GM23248 (cell line): ENCODE measurements around the gene PTPN1. TPM values are rescaled to one million over a fixed set of nuclear protein-coding genes. Genes with fewer than 3 reads are reported as not detected.

Source experiments
- DNase-seq: peaks from one replicate; pipeline ENCODE4 v3.0.0-alpha.2; 2015
- H2AFZ ChIP-seq: fragments of 200-600 bp; sonication (generic); 2 replicates; pipeline ENCODE4 v1.6.1; 2016; ENCODE audit warnings: antibody characterized with exemption
- H3F3A ChIP-seq: fragments of 200-600 bp; sonication (generic); 2 replicates; pipeline ENCODE4 v1.6.1; 2016; ENCODE audit warnings: mild to moderate bottlenecking, antibody characterized with exemption, mixed run types; ENCODE audit not compliant: insufficient read depth
- H3K27ac ChIP-seq: fragments of 200-600 bp; sonication (generic); 2 replicates; pipeline ENCODE4 v1.5.1; 2016; ENCODE audit warnings: mild to moderate bottlenecking
- H3K27me3 ChIP-seq: fragments of 200-600 bp; sonication (generic); replicated peaks from 2 replicates; pipeline ENCODE4 v1.6.1; 2016; ENCODE audit warnings: mild to moderate bottlenecking; ENCODE audit not compliant: insufficient read depth
- H3K36me3 ChIP-seq: fragments of 200-600 bp; sonication (generic); 2 replicates; pipeline ENCODE4 v1.6.1; 2016; ENCODE audit warnings: low read depth, mild to moderate bottlenecking
- H3K4me1 ChIP-seq: fragments of 200-600 bp; sonication (generic); 2 replicates; pipeline ENCODE4 v1.6.1; 2016; ENCODE audit warnings: mild to moderate bottlenecking; ENCODE audit not compliant: insufficient read depth
- H3K4me2 ChIP-seq: fragments of 200-600 bp; sonication (generic); one replicate; pipeline ENCODE4 v1.6.1; 2016; ENCODE audit warnings: mild to moderate bottlenecking; ENCODE audit not compliant: unreplicated experiment
- H3K4me3 ChIP-seq: fragments of 200-600 bp; sonication (generic); 2 replicates; pipeline ENCODE4 v1.5.1; 2016; ENCODE audit warnings: mild to moderate bottlenecking
- H3K79me2 ChIP-seq: fragments of 200-600 bp; sonication (generic); 2 replicates; pipeline ENCODE4 v1.6.1; 2016; ENCODE audit warnings: mild to moderate bottlenecking; ENCODE audit not compliant: insufficient read depth
- H3K9ac ChIP-seq: fragments of 200-600 bp; sonication (generic); 2 replicates; pipeline ENCODE4 v1.6.1; 2016; ENCODE audit warnings: mild to moderate bottlenecking
- H3K9me2 ChIP-seq: fragments of 200-600 bp; sonication (generic); 2 replicates; pipeline ENCODE4 v1.6.1; 2016; ENCODE audit warnings: mixed run types, mild to moderate bottlenecking, moderate library complexity; ENCODE audit not compliant: insufficient read depth
- H3K9me3 ChIP-seq: fragments of 200-600 bp; sonication (generic); one replicate; pipeline ENCODE4 v1.6.1; 2017; ENCODE audit warnings: low read depth
- H4K20me1 ChIP-seq: fragments of 200-600 bp; sonication (generic); 2 replicates; pipeline ENCODE4 v1.6.0; 2016; ENCODE audit not compliant: insufficient read depth
- EZH2 ChIP-seq: fragments of 200-600 bp; sonication (generic); IDR thresholded peaks from 2 replicates; pipeline ENCODE4 v1.6.1; 2018; ENCODE audit warnings: antibody characterized with exemption, mild to moderate bottlenecking; ENCODE audit not compliant: insufficient read depth, poor library complexity, severe bottlenecking
- EZH2phosphoT487 ChIP-seq: fragments of 200-600 bp; sonication (generic); IDR thresholded peaks from 2 replicates; pipeline ENCODE4 v1.6.1; 2018; ENCODE audit warnings: antibody characterized with exemption, moderate library complexity, mild to moderate bottlenecking, low read depth; ENCODE audit not compliant: insufficient read depth
- WGBS, 2 experiments: methylation state at CpG; one replicate each; pipeline ENCODE4 v1.1.6; 2015 to 2017; ENCODE audit warnings: low lambda C conversion rate in 2 of 2, low coverage in 1 of 2; ENCODE audit errors: missing lambda C conversion rate in 2 of 2; 5-methylcytosine and 5-hydroxymethylcytosine counted together
- in situ Hi-C: fragments of 300-500 bp; cut with MboI; formaldehyde crosslinking; loops from 2 replicates; pipeline ENCODE4 v1.15.0; 2020
- polyA plus RNA-seq: library from polyadenylated mRNA; unstranded; fragments of >200 nt; fragmentation: Nextera tagmentation; extraction: Ambion mirVana; gene quantifications from 2 replicates; pipeline ENCODE4 v1.2.1, GENCODE V29; 2016
- total RNA-seq: library from RNA; depleted of rRNA; stranded (reverse); fragments of >200 nt; shearing (Covaris generic); gene quantifications from 2 replicates; pipeline ENCODE4 v1.2.3, GENCODE V29; 2014

Gene PTPN1
- total and polyA plus RNA-seq, 2 experiments from 2014 or later, result 18.9 to 22.8 TPM

DNA sequence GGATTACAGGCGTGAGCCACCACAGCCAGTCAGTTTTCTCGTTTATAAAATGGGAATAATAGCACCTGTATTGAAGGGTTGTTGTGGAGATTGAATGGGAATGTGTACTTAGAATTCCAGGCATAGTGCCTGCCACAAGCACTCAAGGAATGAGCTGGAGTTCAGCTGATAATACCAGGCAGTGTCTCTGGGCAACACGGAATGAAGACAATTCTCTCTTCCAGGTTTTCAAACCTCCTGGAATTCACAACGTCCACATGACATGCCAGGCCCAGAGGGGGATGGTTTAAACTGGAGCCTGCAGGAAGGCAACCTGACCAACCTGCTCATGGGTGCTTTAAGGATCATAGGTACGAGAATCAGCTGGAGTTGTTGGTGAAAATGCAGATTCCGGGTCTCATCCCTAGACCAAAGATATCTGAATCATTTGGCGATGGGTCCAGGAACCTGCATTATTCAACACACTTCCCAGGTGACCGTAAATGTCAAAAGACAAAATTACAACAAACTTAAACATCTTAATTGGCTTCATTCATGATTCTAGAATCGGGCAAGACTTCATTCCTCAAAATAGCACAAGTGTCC is 1.9 kb upstream of the PTPN1 start:
- H3K4me2 ChIP-seq, result no peak overlapping the region
- H3K27ac ChIP-seq, result no peak overlapping the region
- WGBS, 2 experiments, result 86 to 88% methylated on average over 9 of the region's 9 CpGs
- H3F3A ChIP-seq, result peaks cover 27% of the 10 kb centered on the region
- H3K79me2 ChIP-seq, result peaks cover 31% of the 10 kb centered on the region
- no peak overlapping the region for H3K4me3 ChIP-seq
- 0 out of 2 replicates have a peak overlapping the region, but pooled peaks have one; percentile 11 for H2AFZ ChIP-seq
- H3K27me3 ChIP-seq, result no peaks in the 10 kb centered on the region
- H3K9ac ChIP-seq, result no peak overlapping the region
- no peaks in the 10 kb centered on the region for H3K36me3 ChIP-seq
- TF ChIP-seq EZH2, result no peak
- TF ChIP-seq EZH2phosphoT487, result no peak
- DNase-seq, result no peak
- no peaks in the 10 kb centered on the region for H3K9me2 ChIP-seq
- H4K20me1 ChIP-seq, result no peaks in the 10 kb centered on the region
- in situ Hi-C loops, result no loop called here
- H3K4me1 ChIP-seq, result peaks cover 28% of the 10 kb centered on the region
- no peaks in the 10 kb centered on the region for H3K9me3 ChIP-seq

DNA sequence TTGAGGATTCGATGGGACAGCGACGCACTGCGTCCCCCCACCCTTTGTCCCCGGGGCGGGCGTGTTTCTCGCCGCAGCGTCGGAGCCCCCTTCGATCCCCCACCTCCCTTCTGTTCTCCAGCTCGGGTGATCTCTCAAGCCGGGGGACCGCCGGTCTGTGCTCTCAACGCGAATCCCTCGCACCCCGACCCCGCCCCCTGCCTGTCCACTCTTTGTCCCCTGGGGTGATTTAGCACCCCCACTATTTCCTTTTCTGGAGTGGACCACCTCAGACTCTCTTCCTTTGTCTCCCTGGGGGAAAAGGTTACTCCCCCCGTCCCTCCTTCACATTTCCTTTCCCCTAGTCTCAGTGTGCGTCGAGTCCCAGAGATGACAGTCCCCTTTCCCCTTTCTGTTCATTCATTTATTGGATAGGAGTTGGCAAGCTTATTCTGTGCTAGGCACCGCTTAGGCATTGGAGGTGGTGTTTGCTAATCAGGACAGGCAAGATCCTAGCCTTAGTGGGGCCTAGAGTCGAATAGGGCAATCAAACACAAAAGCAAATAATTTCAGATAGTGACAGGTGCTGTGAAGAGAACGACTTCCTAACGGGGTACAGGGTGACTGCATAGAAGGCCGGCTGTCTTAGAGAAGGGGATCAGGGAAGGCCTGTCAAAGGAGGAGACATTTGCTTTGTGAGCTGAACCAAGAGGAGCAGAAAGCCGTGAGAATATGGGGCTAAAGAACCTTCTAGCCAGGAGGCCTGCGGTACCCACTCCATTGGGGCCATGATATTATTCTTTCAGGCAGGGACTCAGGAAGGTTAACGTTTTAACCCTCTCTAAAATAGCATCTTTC is 741 bp downstream of the PTPN1 start:
- H4K20me1 ChIP-seq, result no peaks in the 10 kb centered on the region
- H3K9me3 ChIP-seq, result no peaks in the 10 kb centered on the region
- H3K27ac ChIP-seq, result peak overlapping the region; percentile 77
- H3K79me2 ChIP-seq, result peaks cover 57% of the 10 kb centered on the region
- H3K4me2 ChIP-seq, result peak overlapping the region; percentile 98
- H3F3A ChIP-seq, result peaks cover 33% of the 10 kb centered on the region
- peak overlapping the region; percentile 93 for H3K9ac ChIP-seq
- WGBS, 2 experiments, result 2 to 4% methylated on average over 24 to 32 of the region's 32 CpGs
- peak overlapping the region; percentile 91 for H3K4me3 ChIP-seq
- in situ Hi-C loops, result no loop called here
- no peaks in the 10 kb centered on the region for H3K27me3 ChIP-seq
- H3K4me1 ChIP-seq, result peaks cover 44% of the 10 kb centered on the region
- H2AFZ ChIP-seq, result peak overlapping the region; percentile 75
- H3K9me2 ChIP-seq, result no peaks in the 10 kb centered on the region
- peak; percentile 41 for DNase-seq
- TF ChIP-seq EZH2 (no peak), EZH2phosphoT487 (no peak)
- no peaks in the 10 kb centered on the region for H3K36me3 ChIP-seq

- Histone ChIP-seq H3K27ac (peak overlapping the region; percentile 77), H3K4me1 (peaks cover 52% of the 10 kb centered on the region), H3K79me2 (peaks cover 71% of the 10 kb centered on the region), H3K9me3 (no peaks in the 10 kb centered on the region), H3K27me3 (no peaks in the 10 kb centered on the region), H4K20me1 (no peaks in the 10 kb centered on the region), H3K36me3 (no peaks in the 10 kb centered on the region), H3K4me2 (peak overlapping the region; percentile 98), H3K4me3 (peak overlapping the region; percentile 91), H3K9ac (peak overlapping the region; percentile 93), H3F3A (peaks cover 33% of the 10 kb centered on the region), H3K9me2 (no peaks in the 10 kb centered on the region), H2AFZ (no peak overlapping the region)
- 88 to 95% methylated on average over 1 of the region's 1 CpG for WGBS, 2 experiments
- DNase-seq, result no peak
- TF ChIP-seq EZH2phosphoT487 (no peak), EZH2 (no peak)
- in situ Hi-C loops, result no loop called here
Measured at GRCh38 chr20:50512323-50512722, 2.1 kb downstream of the PTPN1 start.

GRCh38 chr20:50513169-50514034 is 3.2 kb downstream of the PTPN1 start:
- H3K4me1 ChIP-seq, result peaks cover 63% of the 10 kb centered on the region
- in situ Hi-C loops, result no loop called here
- DNase-seq, result peak; percentile 87
- no peaks in the 10 kb centered on the region for H3K9me3 ChIP-seq
- H3K79me2 ChIP-seq, result peaks cover 82% of the 10 kb centered on the region
- H4K20me1 ChIP-seq, result no peaks in the 10 kb centered on the region
- 52 to 53% methylated on average over 5 of the region's 5 CpGs for WGBS, 2 experiments
- H2AFZ ChIP-seq, result no peak overlapping the region
- peak overlapping the region; percentile 91 for H3K4me3 ChIP-seq
- H3K4me2 ChIP-seq, result peak overlapping the region; percentile 98
- H3K9ac ChIP-seq, result peak overlapping the region; percentile 93
- H3K27ac ChIP-seq, result peak overlapping the region; percentile 77
- no peaks in the 10 kb centered on the region for H3K27me3 ChIP-seq
- peaks cover 33% of the 10 kb centered on the region for H3F3A ChIP-seq
- no peaks in the 10 kb centered on the region for H3K9me2 ChIP-seq
- no peaks in the 10 kb centered on the region for H3K36me3 ChIP-seq
- TF ChIP-seq EZH2 (no peak), EZH2phosphoT487 (no peak)
